Endothelial cell of umbilical vein (primary cell): Measurements from ENCODE around the gene MED12.

Experiments used
- GATA2 ChIP-seq: IDR thresholded peaks from 2 replicates; pipeline ENCODE4 v1.7.0; 2011; ENCODE audit warnings: low read depth, mild to moderate bottlenecking, moderate library complexity, mixed read lengths, low read length; ENCODE audit not compliant: insufficient read length, insufficient read depth
- POLR2A ChIP-seq: IDR thresholded peaks from 2 replicates; pipeline ENCODE4 v1.6.1; 2012; ENCODE audit warnings: low read depth, mild to moderate bottlenecking, control low read depth, low read length
- POLR2AphosphoS5 ChIP-seq: IDR thresholded peaks from 2 replicates; pipeline ENCODE4 v1.6.1; 2012; ENCODE audit warnings: low read depth, mild to moderate bottlenecking, control low read depth, low read length, moderate library complexity; ENCODE audit not compliant: insufficient read depth
- TF ChIP-seq, protein P1 (sequence below), 2 donors: IDR thresholded peaks; 1 replicate in 1 of 2; 2 replicates in 1 of 2; pipeline ENCODE4 v1.5.1; 2011; ENCODE audit warnings: low read length in 2 of 2, mild to moderate bottlenecking in 2 of 2, moderate library complexity in 2 of 2, control low read depth in 1 of 2, inconsistent platforms in 1 of 2, low read depth in 1 of 2; ENCODE audit not compliant: insufficient read depth in 1 of 2; ENCODE audit errors: extremely low read depth in 1 of 2

DNA sequence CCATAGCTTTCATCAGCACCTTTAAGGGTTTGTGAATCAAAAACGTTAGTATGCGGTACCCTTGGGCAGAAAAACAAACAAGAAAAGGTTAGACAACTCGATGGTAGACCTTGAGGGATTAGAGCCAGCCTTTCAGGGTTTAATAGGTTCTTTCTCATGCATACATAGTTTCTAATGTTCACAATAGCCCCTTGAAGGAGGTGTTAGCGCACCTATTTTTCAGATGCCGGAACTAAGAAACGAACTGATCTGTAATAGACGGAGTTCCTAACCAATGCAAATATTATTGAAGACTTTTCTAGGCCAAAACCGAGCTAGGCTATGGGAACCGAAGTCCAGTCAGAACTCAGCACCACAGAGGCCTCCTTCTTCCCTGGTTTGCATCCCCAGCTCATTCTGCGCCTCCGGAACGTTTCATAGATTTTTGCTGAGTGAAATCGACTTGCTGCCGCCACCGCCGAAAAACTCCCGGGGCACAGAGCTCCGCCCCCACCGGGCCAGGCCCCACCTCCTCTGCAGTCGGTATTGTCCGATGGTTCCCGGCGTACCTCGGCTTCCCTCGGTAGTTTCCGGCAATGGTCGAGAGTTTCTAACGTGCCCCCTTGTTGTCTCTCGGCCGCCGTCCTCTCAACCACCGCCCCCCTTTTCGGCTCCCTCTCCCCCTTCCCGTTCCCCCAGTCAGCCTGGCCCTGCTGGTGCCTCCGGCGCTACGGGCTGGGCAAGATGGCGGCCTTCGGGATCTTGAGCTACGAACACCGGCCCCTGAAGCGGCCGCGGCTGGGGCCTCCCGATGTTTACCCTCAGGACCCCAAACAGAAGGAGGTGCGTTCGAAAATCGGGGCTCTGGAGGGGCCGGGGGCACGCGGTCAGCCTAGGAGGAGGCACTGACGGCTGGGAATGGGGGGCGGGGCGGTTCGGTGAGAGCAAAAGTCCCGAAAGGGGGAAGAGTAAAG, at the start of gene MED12:
- TF ChIP-seq POLR2AphosphoS5, result peak; percentile 16
- no peak for TF ChIP-seq GATA2
- TF ChIP-seq POLR2A, result peak; percentile 66
- TF ChIP-seq, protein P1, sequence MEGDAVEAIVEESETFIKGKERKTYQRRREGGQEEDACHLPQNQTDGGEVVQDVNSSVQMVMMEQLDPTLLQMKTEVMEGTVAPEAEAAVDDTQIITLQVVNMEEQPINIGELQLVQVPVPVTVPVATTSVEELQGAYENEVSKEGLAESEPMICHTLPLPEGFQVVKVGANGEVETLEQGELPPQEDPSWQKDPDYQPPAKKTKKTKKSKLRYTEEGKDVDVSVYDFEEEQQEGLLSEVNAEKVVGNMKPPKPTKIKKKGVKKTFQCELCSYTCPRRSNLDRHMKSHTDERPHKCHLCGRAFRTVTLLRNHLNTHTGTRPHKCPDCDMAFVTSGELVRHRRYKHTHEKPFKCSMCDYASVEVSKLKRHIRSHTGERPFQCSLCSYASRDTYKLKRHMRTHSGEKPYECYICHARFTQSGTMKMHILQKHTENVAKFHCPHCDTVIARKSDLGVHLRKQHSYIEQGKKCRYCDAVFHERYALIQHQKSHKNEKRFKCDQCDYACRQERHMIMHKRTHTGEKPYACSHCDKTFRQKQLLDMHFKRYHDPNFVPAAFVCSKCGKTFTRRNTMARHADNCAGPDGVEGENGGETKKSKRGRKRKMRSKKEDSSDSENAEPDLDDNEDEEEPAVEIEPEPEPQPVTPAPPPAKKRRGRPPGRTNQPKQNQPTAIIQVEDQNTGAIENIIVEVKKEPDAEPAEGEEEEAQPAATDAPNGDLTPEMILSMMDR (IDR thresholded peaks at IDR 0.05; ENCODE audit: extremely low read depth in 1 of 2, insufficient read depth in 1 of 2, low read depth in 1 of 2, low read length in 2 of 2), result no peak
